B cell (primary cell): ENCODE results near the gene METTL27. TPM values are rescaled to one million over a fixed set of nuclear protein-coding genes. Genes with fewer than 3 reads are reported as not detected.

ENCODE experiments used
- ATAC-seq: fragments of 200-7000 bp; cut with Tn5 transposase; one replicate; pipeline ENCODE4 v1.10.0; 2021; ENCODE audit warnings: low read depth, mild to moderate bottlenecking, moderate number of reproducible peaks, moderate library complexity
- CTCF ChIA-PET: fragments of 350-600 bp; sonication (Branson Sonifier 250); formaldehyde crosslinking; loops from one replicate; lab custom pipeline; 2021; ENCODE audit warnings: antibody characterized with exemption, inconsistent platforms; lab: Charles Lee
- POLR2A ChIA-PET: fragments of 350-600 bp; sonication (Branson Sonifier 250); formaldehyde crosslinking; loops from one replicate; lab custom pipeline; 2021; ENCODE audit warnings: antibody characterized with exemption; lab: Charles Lee
- DNase-seq: peaks from one replicate; pipeline ENCODE4 v3.0.0; 2013
- H2AFZ ChIP-seq: 2 replicates; pipeline ENCODE4 v1.6.1; 2012; ENCODE audit warnings: mild to moderate bottlenecking, low read depth, low read length; ENCODE audit not compliant: insufficient read depth, poor library complexity, severe bottlenecking
- H3K27ac ChIP-seq, 2 donors: 1 replicate in 1 of 2; 2 replicates in 1 of 2; pipeline ENCODE4 v1.5.1; 2012 to 2013; ENCODE audit warnings: low read length in 2 of 2, mild to moderate bottlenecking in 2 of 2, moderate library complexity in 1 of 2
- H3K27me3 ChIP-seq, 4 experiments: fragments of 200-600 bp in 1 of 4; sonication (generic) in 1 of 4; replicated peaks in 1 of 4; 1 replicate in 2 of 4; 2 replicates in 2 of 4; pipeline versions ENCODE4 v1.6.1 to v1.7.0; 2013 to 2016; ENCODE audit warnings: low read length in 3 of 4, mild to moderate bottlenecking in 2 of 4, mixed read lengths in 1 of 4, moderate library complexity in 1 of 4; ENCODE audit not compliant: insufficient read depth in 4 of 4, control insufficient read depth in 3 of 4; ENCODE audit errors: control extremely low read depth in 1 of 4
- H3K36me3 ChIP-seq, 2 experiments: replicated peaks in 1 of 2; 1 replicate in 1 of 2; 2 replicates in 1 of 2; pipeline versions ENCODE4 v1.6.1 to v1.7.1; 2013; ENCODE audit warnings: low read length in 1 of 2; ENCODE audit not compliant: insufficient read depth in 2 of 2, control insufficient read depth in 1 of 2; ENCODE audit errors: control extremely low read depth in 1 of 2, extremely low read depth in 1 of 2
- H3K4me1 ChIP-seq, 2 donors: fragments of 200-600 bp in 1 of 2; sonication (generic) in 1 of 2; 1 replicate in 1 of 2; 2 replicates in 1 of 2; pipeline versions ENCODE4 v1.5.1 to v1.6.1; 2013 to 2017; ENCODE audit warnings: low read length in 2 of 2; ENCODE audit not compliant: control insufficient read depth in 2 of 2, insufficient read depth in 2 of 2
- H3K4me2 ChIP-seq: replicated peaks from 2 replicates; pipeline ENCODE3; 2012; ENCODE audit warnings: mild to moderate bottlenecking, low read depth, low read length; ENCODE audit not compliant: poor library complexity, severe bottlenecking
- H3K4me3 ChIP-seq, 5 experiments: fragments of 200-600 bp in 1 of 5; sonication (generic) in 1 of 5; 1 replicate in 3 of 5; 2 replicates in 2 of 5; pipeline versions ENCODE4 v1.5.1 to v1.7.0; 2011 to 2016; ENCODE audit warnings: low read length in 4 of 5, mild to moderate bottlenecking in 4 of 5, low read depth in 2 of 5, control low read depth in 1 of 5, moderate library complexity in 1 of 5; ENCODE audit not compliant: insufficient read depth in 1 of 5; ENCODE audit errors: control extremely low read depth in 1 of 5, extremely low read depth in 1 of 5
- H3K79me2 ChIP-seq: fragments of 200-600 bp; sonication (generic); one replicate; pipeline ENCODE4 v1.6.0; 2016; ENCODE audit warnings: low read length; ENCODE audit not compliant: control insufficient read depth, insufficient read depth
- H3K9ac ChIP-seq: fragments of 200-600 bp; sonication (generic); 2 replicates; pipeline ENCODE4 v1.6.1; 2017; ENCODE audit warnings: mild to moderate bottlenecking, low read length, moderate library complexity
- H3K9me3 ChIP-seq, 3 donors: one replicate each; pipeline versions ENCODE4 v1.6.1 to v1.7.1; 2013; ENCODE audit warnings: low read length in 2 of 3; ENCODE audit not compliant: control insufficient read depth in 2 of 3, insufficient read depth in 1 of 3; ENCODE audit errors: control extremely low read depth in 1 of 3
- H4K20me1 ChIP-seq: 2 replicates; pipeline ENCODE4 v1.6.0; 2012; ENCODE audit warnings: mild to moderate bottlenecking, low read length; ENCODE audit not compliant: insufficient read depth, control insufficient read depth, poor library complexity, severe bottlenecking
- H3K27ac Mint-ChIP-seq: one replicate; pipeline ENCODE4 v1.8.0; 2021; ENCODE audit warnings: mixed read lengths
- H3K27me3 Mint-ChIP-seq: one replicate; pipeline ENCODE4 v1.8.0; 2021; ENCODE audit warnings: mixed read lengths
- H3K4me1 Mint-ChIP-seq: one replicate; pipeline ENCODE4 v1.8.0; 2021; ENCODE audit warnings: mixed read lengths
- H3K4me3 Mint-ChIP-seq: one replicate; pipeline ENCODE4 v1.8.0; 2021; ENCODE audit warnings: mixed read lengths
- H3K9me3 Mint-ChIP-seq: one replicate; pipeline ENCODE4 v1.8.0; 2022; ENCODE audit warnings: mixed read lengths; ENCODE audit not compliant: insufficient read depth
- CTCF ChIP-seq: fragments of 200-600 bp; IDR thresholded peaks from one replicate; pipeline ENCODE4 v1.8.0; 2022; ENCODE audit warnings: antibody characterized with exemption, mild to moderate bottlenecking
- EZH2 ChIP-seq: IDR thresholded peaks from 2 replicates; pipeline ENCODE4 v1.6.1; 2012; ENCODE audit warnings: borderline replicate concordance, low read depth, mild to moderate bottlenecking, moderate library complexity, low read length; ENCODE audit not compliant: insufficient read depth, poor library complexity, severe bottlenecking
- WGBS: methylation state at CpG from one replicate; pipeline ENCODE4 v1.1.5; 2013; ENCODE audit warnings: missing lambda C conversion rate; ENCODE audit not compliant: insufficient coverage; 5-methylcytosine and 5-hydroxymethylcytosine counted together
- intact Hi-C: fragments of 100-400 bp; cut with micrococcal nuclease; formaldehyde crosslinking; loops from one replicate; pipeline ENCODE4 v1.10.0; 2022
- polyA plus RNA-seq: library from polyadenylated mRNA; depleted of rRNA; stranded (reverse); fragments of >200 nt; gene quantifications from 2 replicates; pipeline ENCODE4 v1.2.3, GENCODE V29; 2012
- total RNA-seq, 2 donors: library from RNA; stranded (reverse); fragments of 120-200 nt in 1 of 2; gene quantifications; 1 replicate in 1 of 2; 2 replicates in 1 of 2; pipeline versions ENCODE4 v1.2.3 to v1.2.4, GENCODE V29; 2013 to 2022

Gene METTL27
- total and polyA plus RNA-seq, 2 donors (not counting 1 experiment from before 2014, with no cell fraction given): 0.37 to 1.5 TPM

- H3K9me3 Mint-ChIP-seq: no peaks in the 10 kb centered on the region
- Histone ChIP-seq H4K20me1 (no peaks in the 10 kb centered on the region), H3K4me2 (no peak overlapping the region), H3K4me1 (peaks cover 18 to 19% of the 10 kb centered on the region in 2 donors), H2AFZ (no peak overlapping the region), H3K4me3 (no peak overlapping the region), H3K9me3 (no peaks in the 10 kb centered on the region), H3K27me3 (no peaks in the 10 kb centered on the region), H3K36me3 (no peaks in the 10 kb centered on the region), H3K27ac (no peak overlapping the region), H3K9ac (no peak overlapping the region), H3K79me2 (no peaks in the 10 kb centered on the region)
- CTCF ChIA-PET: no interaction called here
- H3K27me3 Mint-ChIP-seq: no peaks in the 10 kb centered on the region
- 95% methylated on average over 15 of the region's 16 CpGs for WGBS
- intact Hi-C loops: no loop called here
- TF ChIP-seq EZH2 (no peak), CTCF (no peak)
- H3K4me1 Mint-ChIP-seq: peaks cover 24% of the 10 kb centered on the region
- POLR2A ChIA-PET: no interaction called here
- no peak overlapping the region for H3K4me3 Mint-ChIP-seq
- ATAC-seq (no peak), DNase-seq (no peak)
- no peak overlapping the region for H3K27ac Mint-ChIP-seq
Observed at GRCh38 chr7:73831584-73831833, 10.8 kb downstream of the METTL27 start.

- peaks cover 23 to 24% of the 10 kb centered on the region in 2 donors for H3K4me1 ChIP-seq
- ChIA-PET POLR2A (interaction anchor here (0.6 kb wide), 1 partner anchor 199 kb away, joined by 5 read pairs; no protein-coding TSS in a partner anchor), CTCF (no interaction called here)
- H3K9me3 ChIP-seq: no peaks in the 10 kb centered on the region
- no peak within 1 kb of the TSS for H3K27ac Mint-ChIP-seq
- no peak within 1 kb of the TSS for H3K4me3 ChIP-seq
- no peak for ATAC-seq
- H2AFZ ChIP-seq: no peak within 1 kb of the TSS
- H3K4me2 ChIP-seq: no peak within 1 kb of the TSS
- DNase-seq: no peak
- H3K9me3 Mint-ChIP-seq: no peaks in the 10 kb centered on the region
- no peak for TF ChIP-seq CTCF
- TF ChIP-seq EZH2: no peak
- intact Hi-C loops: no loop called here
- WGBS: 97% methylated on average over 40 of the region's 42 CpGs
- peaks cover 28% of the 10 kb centered on the region for H3K4me1 Mint-ChIP-seq
- no peak within 1 kb of the TSS for H3K9ac ChIP-seq
- H3K27me3 ChIP-seq: no peaks in the 10 kb centered on the region
- no peaks in the 10 kb centered on the region for H3K27me3 Mint-ChIP-seq
- H3K4me3 Mint-ChIP-seq: no peak within 1 kb of the TSS
- no peaks in the 10 kb centered on the region for H3K36me3 ChIP-seq
- no peaks in the 10 kb centered on the region for H3K79me2 ChIP-seq
- no peaks in the 10 kb centered on the region for H4K20me1 ChIP-seq
- no peak within 1 kb of the TSS for H3K27ac ChIP-seq
Observed at GRCh38 chr7:73830681-73831583, 11.4 kb downstream of the METTL27 start, which contains the start of gene CLDN4. CLDN4 (plus strand) TSS chr7:73830996; CDS start chr7:73831202, 206 bp downstream.
